Mesendoderm (in vitro differentiated cells): ENCODE measurements around the gene MAPKAPK3.

Source experiments
- DNase-seq: peaks from one replicate; pipeline ENCODE4 v3.0.0; 2013
- H2AK5ac ChIP-seq: 2 replicates; pipeline ENCODE4 v1.6.1; 2013; ENCODE audit warnings: low read length, inconsistent platforms
- H2BK120ac ChIP-seq: 2 replicates; pipeline ENCODE4 v1.6.1; 2013; ENCODE audit warnings: low read depth, mild to moderate bottlenecking, low read length, moderate library complexity, mixed read lengths
- H2BK15ac ChIP-seq: replicated peaks from 2 replicates; pipeline ENCODE4 v1.6.1; 2013; ENCODE audit warnings: low read depth, mild to moderate bottlenecking, moderate library complexity
- H2BK5ac ChIP-seq: 2 replicates; pipeline ENCODE4 v1.6.1; 2013; ENCODE audit warnings: low read length, inconsistent platforms
- H3K18ac ChIP-seq: 2 replicates; pipeline ENCODE4 v1.6.1; 2013; ENCODE audit warnings: mild to moderate bottlenecking, low read length, mixed read lengths
- H3K23ac ChIP-seq: one replicate; pipeline ENCODE4 v1.6.1; 2013; ENCODE audit warnings: low read length
- H3K27ac ChIP-seq: 2 replicates; pipeline ENCODE4 v1.5.1; 2013; ENCODE audit warnings: low read depth, mild to moderate bottlenecking, inconsistent platforms, low read length, moderate library complexity
- H3K27me3 ChIP-seq: 2 replicates; pipeline ENCODE4 v1.6.1; 2013; ENCODE audit warnings: low read length, control low read depth, mild to moderate bottlenecking, inconsistent platforms; ENCODE audit not compliant: insufficient read depth, poor library complexity
- H3K36me3 ChIP-seq: 2 replicates; pipeline ENCODE4 v1.6.1; 2013; ENCODE audit warnings: low read length, inconsistent platforms; ENCODE audit not compliant: control insufficient read depth, insufficient read depth
- H3K4ac ChIP-seq: one replicate; pipeline ENCODE4 v1.6.1; 2013; ENCODE audit warnings: low read depth, mild to moderate bottlenecking, low read length, moderate library complexity
- H3K4me1 ChIP-seq: 2 replicates; pipeline ENCODE4 v1.6.1; 2013; ENCODE audit warnings: low read depth, low read length, inconsistent platforms; ENCODE audit not compliant: control insufficient read depth
- H3K4me2 ChIP-seq: 2 replicates; pipeline ENCODE4 v1.6.1; 2013; ENCODE audit warnings: low read length
- H3K4me3 ChIP-seq: 2 replicates; pipeline ENCODE4 v1.5.1; 2013; ENCODE audit warnings: mild to moderate bottlenecking, low read length
- H3K56ac ChIP-seq: one replicate; pipeline ENCODE4 v1.6.1; 2013; ENCODE audit warnings: low read length
- H3K79me1 ChIP-seq: 2 replicates; pipeline ENCODE4 v1.6.1; 2013; ENCODE audit warnings: low read length, inconsistent platforms
- H3K79me2 ChIP-seq: 2 replicates; pipeline ENCODE4 v1.6.1; 2013; ENCODE audit warnings: mild to moderate bottlenecking, low read length; ENCODE audit not compliant: control insufficient read depth, insufficient read depth
- H3K9ac ChIP-seq: 2 replicates; pipeline ENCODE4 v1.6.1; 2013; ENCODE audit warnings: low read length, inconsistent platforms
- H4K5ac ChIP-seq: one replicate; pipeline ENCODE4 v1.6.1; 2013; ENCODE audit warnings: low read length
- H4K8ac ChIP-seq: one replicate; pipeline ENCODE4 v1.6.1; 2013; ENCODE audit warnings: low read depth, mild to moderate bottlenecking, control low read depth, low read length, moderate library complexity
- WGBS: extraction: QIAGEN DNeasy Blood & Tissue Kit; methylation state at CpG from one replicate; pipeline ENCODE4 v1.1.7; 2013; ENCODE audit warnings: low lambda C conversion rate, missing lambda C conversion rate; ENCODE audit not compliant: insufficient coverage; ENCODE audit errors: extremely low coverage; 5-methylcytosine and 5-hydroxymethylcytosine counted together

MAPKAPK3 gene

DNA sequence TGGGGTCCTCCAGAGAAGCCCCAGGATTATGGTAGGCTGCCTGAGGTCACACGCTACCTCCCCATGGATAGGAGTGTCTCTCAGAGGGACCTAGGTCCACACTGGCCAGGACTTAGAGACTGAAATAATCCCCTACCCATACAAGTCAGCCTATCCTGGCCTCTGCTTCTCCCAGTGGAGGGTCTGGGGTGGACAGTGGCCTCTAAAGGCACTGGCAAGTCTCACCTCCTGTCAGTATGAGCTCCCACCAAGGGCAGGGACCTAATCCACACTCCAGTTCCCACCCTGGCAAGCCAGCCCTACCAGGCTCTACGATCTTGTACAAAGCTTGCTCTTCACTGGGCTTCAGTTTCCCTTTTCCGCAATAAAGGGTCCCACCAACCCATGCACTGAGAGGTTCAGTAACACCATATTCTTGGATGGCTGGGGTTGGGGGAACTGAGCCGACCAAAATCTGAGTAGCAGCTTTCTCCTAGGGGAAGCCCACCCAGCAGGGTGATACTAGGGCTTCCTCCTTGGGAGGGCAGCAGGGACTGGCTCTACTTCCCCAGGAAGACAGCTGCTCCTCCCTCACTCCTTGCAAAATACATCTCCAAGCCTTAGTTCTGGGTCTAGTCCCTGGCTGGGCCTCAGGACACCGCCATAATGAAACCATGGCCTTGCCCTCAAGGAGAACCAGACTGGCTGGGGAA, 7.7 kb upstream of the MAPKAPK3 start:
- Histone ChIP-seq H3K18ac (no peak overlapping the region), H3K23ac (no peak overlapping the region), H3K27me3 (no peaks in the 10 kb centered on the region), H3K4me3 (no peak overlapping the region), H4K8ac (no peak overlapping the region), H2BK5ac (no peak overlapping the region), H3K79me1 (no peaks in the 10 kb centered on the region), H3K4me2 (no peak overlapping the region), H3K9ac (no peak overlapping the region), H3K4ac (no peak overlapping the region), H3K56ac (no peak overlapping the region), H2BK15ac (no peak overlapping the region), H3K27ac (no peak overlapping the region), H2BK120ac (no peak overlapping the region), H3K79me2 (no peaks in the 10 kb centered on the region), H2AK5ac (no peak overlapping the region), H4K5ac (no peak overlapping the region), H3K4me1 (peaks cover 3% of the 10 kb centered on the region), H3K36me3 (no peaks in the 10 kb centered on the region)
- WGBS: no CpG with 5 or more reads among the region's 5 CpGs
- no peak for DNase-seq

DNA sequence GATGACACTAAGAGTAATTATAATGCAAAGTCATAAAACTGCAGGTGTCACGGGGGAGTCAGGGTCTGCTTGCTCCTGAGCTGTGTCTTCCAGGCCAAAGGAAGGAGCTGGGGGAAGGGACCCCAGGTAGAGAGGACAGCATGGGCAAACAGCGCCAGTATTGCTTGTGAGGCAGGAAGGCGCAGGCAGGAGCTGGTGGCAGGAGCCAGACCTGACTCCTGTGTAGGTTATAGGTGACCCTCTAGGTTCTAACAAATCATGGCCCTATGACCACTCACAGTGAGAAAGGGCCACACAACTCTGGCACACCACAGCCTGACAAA, 7.2 kb upstream of the MAPKAPK3 start:
- H3K27me3 ChIP-seq: no peaks in the 10 kb centered on the region
- WGBS: no CpG with 5 or more reads among the region's 3 CpGs
- no peak overlapping the region for H3K18ac ChIP-seq
- peaks cover 3% of the 10 kb centered on the region for H3K4me1 ChIP-seq
- no peak overlapping the region for H3K4ac ChIP-seq
- no peak overlapping the region for H3K4me2 ChIP-seq
- no peak overlapping the region for H3K27ac ChIP-seq
- no peak overlapping the region for H2AK5ac ChIP-seq
- no peak for DNase-seq
- no peaks in the 10 kb centered on the region for H3K79me1 ChIP-seq
- H3K9ac ChIP-seq: no peak overlapping the region
- no peak overlapping the region for H2BK5ac ChIP-seq
- no peak overlapping the region for H4K5ac ChIP-seq
- H3K4me3 ChIP-seq: no peak overlapping the region
- no peaks in the 10 kb centered on the region for H3K36me3 ChIP-seq
- H2BK120ac ChIP-seq: no peak overlapping the region
- no peak overlapping the region for H2BK15ac ChIP-seq
- H3K56ac ChIP-seq: no peak overlapping the region
- no peak overlapping the region for H4K8ac ChIP-seq
- H3K79me2 ChIP-seq: no peaks in the 10 kb centered on the region
- H3K23ac ChIP-seq: no peak overlapping the region

DNA sequence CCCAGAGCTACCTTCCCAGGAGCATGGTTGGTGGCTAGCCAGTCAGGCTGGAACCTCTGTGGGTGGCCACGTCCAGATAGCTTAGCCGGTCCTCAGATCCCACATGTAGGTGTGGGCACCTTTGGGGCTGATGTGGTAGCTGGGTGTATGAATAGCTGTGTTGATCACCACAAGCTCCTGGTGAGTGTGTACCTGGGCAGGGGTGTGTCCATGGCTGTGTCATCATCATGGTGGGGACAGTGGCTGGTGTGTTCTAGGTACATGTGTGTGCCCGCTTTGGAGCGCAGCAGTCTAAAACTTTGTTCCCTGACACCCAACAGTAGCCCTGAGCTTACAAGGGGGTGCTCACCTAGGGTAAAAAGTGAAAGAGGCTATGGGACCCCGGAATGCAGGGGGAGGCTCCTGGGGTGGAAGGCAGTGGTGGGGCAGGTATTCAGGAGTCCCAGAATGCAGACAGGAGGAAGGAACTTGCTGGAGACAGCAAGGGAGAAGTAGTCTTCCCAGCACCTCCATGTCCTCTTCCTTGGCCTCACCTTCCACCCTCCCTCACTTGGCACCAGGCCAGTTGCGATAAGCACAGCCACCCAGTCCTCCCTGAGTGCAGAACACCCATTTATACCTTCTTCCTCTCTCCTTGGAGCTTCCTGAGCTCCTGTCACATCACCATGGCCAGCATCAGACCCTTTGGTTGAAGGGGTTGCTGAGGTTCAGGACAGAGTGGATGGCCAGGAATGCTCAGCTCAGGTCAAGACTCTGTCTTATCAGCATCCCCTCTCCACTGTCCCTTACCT, 6.6 kb upstream of the MAPKAPK3 start:
- no peak overlapping the region for H2AK5ac ChIP-seq
- peak overlapping the region; percentile 83 for H3K9ac ChIP-seq
- H4K5ac ChIP-seq: no peak overlapping the region
- no peak overlapping the region for H3K4ac ChIP-seq
- no peaks in the 10 kb centered on the region for H3K27me3 ChIP-seq
- no peak overlapping the region for H4K8ac ChIP-seq
- H3K4me2 ChIP-seq: peak overlapping the region; percentile 55
- H3K4me3 ChIP-seq: no peak overlapping the region
- H3K23ac ChIP-seq: peak overlapping the region; percentile 15
- no peak overlapping the region for H2BK15ac ChIP-seq
- peaks cover 3% of the 10 kb centered on the region for H3K4me1 ChIP-seq
- no peak overlapping the region for H3K27ac ChIP-seq
- no peaks in the 10 kb centered on the region for H3K79me1 ChIP-seq
- H3K36me3 ChIP-seq: no peaks in the 10 kb centered on the region
- WGBS: no CpG with 5 or more reads among the region's 6 CpGs
- H3K79me2 ChIP-seq: no peaks in the 10 kb centered on the region
- H2BK5ac ChIP-seq: no peak overlapping the region
- no peak overlapping the region for H2BK120ac ChIP-seq
- no peak for DNase-seq
- no peak overlapping the region for H3K56ac ChIP-seq
- H3K18ac ChIP-seq: no peak overlapping the region

DNA sequence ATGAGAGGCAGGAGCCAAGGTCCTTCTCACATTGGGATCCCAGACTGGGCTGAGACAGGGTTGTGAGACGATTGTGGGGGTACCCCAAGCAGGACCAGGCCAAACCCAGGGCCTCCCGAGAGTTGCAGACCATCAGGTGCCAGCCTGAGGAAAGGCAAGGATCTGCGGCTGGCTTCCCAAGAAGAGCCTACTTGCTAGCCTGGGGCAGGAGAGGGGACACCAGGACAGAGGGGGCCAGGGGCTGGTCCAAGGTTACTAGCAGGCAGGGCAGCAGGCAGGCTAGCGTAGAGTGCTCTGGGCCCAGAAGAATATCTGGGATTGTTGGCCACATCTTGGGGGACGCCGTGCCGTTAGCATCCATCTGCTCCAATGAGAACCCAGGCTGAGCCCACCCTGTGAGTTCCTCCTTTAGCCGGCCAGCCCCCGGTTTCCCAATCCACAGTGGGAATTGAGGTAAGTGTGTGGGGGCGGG, 5.9 kb upstream of the MAPKAPK3 start:
- Histone ChIP-seq H3K36me3 (no peaks in the 10 kb centered on the region), H2AK5ac (no peak overlapping the region), H2BK120ac (no peak overlapping the region), H2BK15ac (no peak overlapping the region), H3K79me1 (no peaks in the 10 kb centered on the region), H4K5ac (no peak overlapping the region), H3K18ac (no peak overlapping the region), H3K9ac (peak overlapping the region; percentile 83), H3K79me2 (no peaks in the 10 kb centered on the region), H3K56ac (peak overlapping the region; percentile 88), H3K27me3 (no peaks in the 10 kb centered on the region), H3K4me1 (peaks cover 3% of the 10 kb centered on the region), H4K8ac (no peak overlapping the region), H3K23ac (peak overlapping the region; percentile 51), H3K4me2 (peak overlapping the region; percentile 55), H3K4ac (no peak overlapping the region), H3K4me3 (peak overlapping the region; percentile 44), H3K27ac (no peak overlapping the region), H2BK5ac (no peak overlapping the region)
- no peak for DNase-seq
- WGBS: no CpG with 5 or more reads among the region's 10 CpGs

DNA sequence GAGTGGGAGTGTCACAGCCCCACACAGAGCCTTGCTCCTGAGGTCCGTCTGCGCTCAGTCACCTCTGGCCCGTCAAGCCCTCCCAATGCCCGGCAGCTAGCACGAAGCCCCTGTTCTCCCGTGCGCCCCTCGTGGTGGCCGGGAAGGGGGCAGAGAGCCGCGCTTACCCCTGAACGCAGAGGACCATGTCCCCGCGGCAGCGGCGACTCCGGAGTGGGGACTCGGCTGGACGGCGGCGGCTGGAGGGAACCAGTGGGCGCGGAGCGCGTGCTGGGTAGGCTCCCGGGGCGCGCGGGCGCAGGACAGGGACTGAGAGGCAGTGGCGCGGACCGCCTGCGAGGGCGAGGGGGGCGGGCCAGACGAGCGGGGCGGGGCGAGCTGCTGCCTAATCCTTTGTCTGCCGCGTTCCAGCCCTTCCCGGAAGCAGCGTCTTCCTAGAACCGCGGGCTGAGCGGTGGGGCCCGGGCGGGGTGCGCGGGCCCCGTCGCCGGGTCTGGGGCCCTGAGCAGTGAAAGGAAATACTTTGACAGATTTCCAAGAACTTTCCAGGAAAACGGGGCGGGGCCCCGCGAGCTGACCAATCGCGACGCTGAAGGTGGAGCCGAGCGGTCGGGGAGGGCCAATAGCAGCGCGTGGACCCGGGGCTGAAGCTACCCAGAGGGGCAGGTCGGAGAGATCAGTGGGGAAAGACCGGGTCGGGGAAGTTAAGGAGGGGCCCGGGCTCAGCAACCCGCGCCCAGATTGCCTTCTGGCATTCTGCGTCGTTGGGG, 5.3 kb upstream of the MAPKAPK3 start, which contains the start of gene CISH:
Gene CISH, minus strand, starts transcription at position 311 of the 770 bp plus-strand sequence. Its CDS starts 124 bp downstream, at position 187.
- peak within 1 kb of the TSS; percentile 58 for H3K4ac ChIP-seq
- no peak within 1 kb of the TSS for H2BK120ac ChIP-seq
- peaks cover 3% of the 10 kb centered on the region for H3K4me1 ChIP-seq
- peak within 1 kb of the TSS; percentile 51 for H3K23ac ChIP-seq
- H3K4me3 ChIP-seq: peak within 1 kb of the TSS; percentile 44
- no peaks in the 10 kb centered on the region for H3K27me3 ChIP-seq
- peak within 1 kb of the TSS; percentile 79 for H3K4me2 ChIP-seq
- H2BK15ac ChIP-seq: no peak within 1 kb of the TSS
- H3K56ac ChIP-seq: peak within 1 kb of the TSS; percentile 89
- no CpG with 5 or more reads among the region's 75 CpGs for WGBS
- H3K27ac ChIP-seq: peak within 1 kb of the TSS; percentile 65
- peak within 1 kb of the TSS; percentile 31 for H2BK5ac ChIP-seq
- no peak within 1 kb of the TSS for H4K5ac ChIP-seq
- no peaks in the 10 kb centered on the region for H3K79me2 ChIP-seq
- H3K9ac ChIP-seq: peak within 1 kb of the TSS; percentile 83
- H3K18ac ChIP-seq: peak within 1 kb of the TSS; percentile 40
- no peak within 1 kb of the TSS for H4K8ac ChIP-seq
- no peak within 1 kb of the TSS for H2AK5ac ChIP-seq
- no peaks in the 10 kb centered on the region for H3K36me3 ChIP-seq
- no peaks in the 10 kb centered on the region for H3K79me1 ChIP-seq
- peak; percentile 97 for DNase-seq
